Activated T-helper 1 cell treated with anti-CD3 and anti-CD28 coated beads, Interleukin-12 subunit alpha, Interleukin-12 subunit beta, Interleukin-2, Interleukin-4 antibody, amounts not matched to agents 30 ng/mL and 10 ng/mL and 1 ng/mL, durations not matched to agents 14 hours and 24 hours and 36 hours (primary cell): Measurements from ENCODE around the gene CADM3. TPM values are rescaled to one million over a fixed set of nuclear protein-coding genes. Genes with fewer than 3 reads are reported as not detected.

Source experiments
- DNase-seq: peaks from one replicate; pipeline ENCODE4 v3.0.0; 2021; ENCODE audit warnings: low spot score
- H3K27ac Mint-ChIP-seq: one replicate; pipeline ENCODE4 v1.8.0; 2021; ENCODE audit warnings: mild to moderate bottlenecking, mixed read lengths
- H3K27me3 Mint-ChIP-seq: one replicate; pipeline ENCODE4 v1.8.0; 2022; ENCODE audit warnings: mild to moderate bottlenecking, moderate library complexity, mixed read lengths; ENCODE audit not compliant: insufficient read depth
- H3K36me3 Mint-ChIP-seq: one replicate; pipeline ENCODE4 v1.8.0; 2021; ENCODE audit warnings: low read depth, mixed read lengths
- H3K4me1 Mint-ChIP-seq: one replicate; pipeline ENCODE4 v1.8.0; 2021; ENCODE audit warnings: low read depth, mixed read lengths
- H3K4me3 Mint-ChIP-seq: one replicate; pipeline ENCODE4 v1.8.0; 2021; ENCODE audit warnings: mild to moderate bottlenecking, moderate library complexity, mixed read lengths
- H3K9me3 Mint-ChIP-seq: one replicate; pipeline ENCODE4 v1.8.0; 2021; ENCODE audit warnings: mixed read lengths
- intact Hi-C: fragments of 100-400 bp; cut with micrococcal nuclease; formaldehyde crosslinking; loops from one replicate; pipeline ENCODE4 v1.15.1; 2024
- total RNA-seq: library from RNA; stranded (reverse); gene quantifications from 2 replicates; pipeline ENCODE4 v1.2.3, GENCODE V29; 2022

Gene CADM3, protein sequence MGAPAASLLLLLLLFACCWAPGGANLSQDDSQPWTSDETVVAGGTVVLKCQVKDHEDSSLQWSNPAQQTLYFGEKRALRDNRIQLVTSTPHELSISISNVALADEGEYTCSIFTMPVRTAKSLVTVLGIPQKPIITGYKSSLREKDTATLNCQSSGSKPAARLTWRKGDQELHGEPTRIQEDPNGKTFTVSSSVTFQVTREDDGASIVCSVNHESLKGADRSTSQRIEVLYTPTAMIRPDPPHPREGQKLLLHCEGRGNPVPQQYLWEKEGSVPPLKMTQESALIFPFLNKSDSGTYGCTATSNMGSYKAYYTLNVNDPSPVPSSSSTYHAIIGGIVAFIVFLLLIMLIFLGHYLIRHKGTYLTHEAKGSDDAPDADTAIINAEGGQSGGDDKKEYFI
- not detected in 2 replicates for total RNA-seq

DNA sequence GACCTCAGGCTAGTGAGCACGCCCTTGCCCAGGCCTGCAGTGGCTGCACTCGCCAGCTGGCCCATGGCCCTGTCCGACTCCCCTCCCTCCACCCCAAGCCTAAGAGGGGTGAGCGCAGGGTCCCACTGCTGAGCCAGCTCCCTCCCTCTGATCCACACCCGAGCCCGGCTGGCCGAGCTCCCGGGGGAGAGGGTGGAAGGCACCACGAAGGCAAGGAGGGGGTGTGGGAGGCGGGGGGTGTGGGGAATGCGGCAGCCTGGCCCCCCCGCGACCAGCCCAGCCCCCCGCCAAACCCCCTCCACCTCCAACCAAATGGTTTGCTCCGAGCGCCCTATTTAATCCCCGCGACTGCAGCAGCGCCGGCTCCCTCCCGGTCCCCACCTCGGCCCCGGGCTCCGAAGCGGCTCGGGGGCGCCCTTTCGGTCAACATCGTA is at the start of gene CADM3:
TSS of gene CADM3 (plus strand) at position 362 of the 434 bp plus-strand sequence. CDS start 151 bp downstream, outside the sequence.
- no peaks in the 10 kb centered on the region for H3K36me3 Mint-ChIP-seq
- peaks cover 44% of the 10 kb centered on the region for H3K27me3 Mint-ChIP-seq
- no peaks in the 10 kb centered on the region for H3K9me3 Mint-ChIP-seq
- DNase-seq = no peak
- intact Hi-C loops = no loop called here
- H3K4me1 Mint-ChIP-seq = no peaks in the 10 kb centered on the region
- no peak within 1 kb of the TSS for H3K27ac Mint-ChIP-seq
- no peak within 1 kb of the TSS for H3K4me3 Mint-ChIP-seq

DNA sequence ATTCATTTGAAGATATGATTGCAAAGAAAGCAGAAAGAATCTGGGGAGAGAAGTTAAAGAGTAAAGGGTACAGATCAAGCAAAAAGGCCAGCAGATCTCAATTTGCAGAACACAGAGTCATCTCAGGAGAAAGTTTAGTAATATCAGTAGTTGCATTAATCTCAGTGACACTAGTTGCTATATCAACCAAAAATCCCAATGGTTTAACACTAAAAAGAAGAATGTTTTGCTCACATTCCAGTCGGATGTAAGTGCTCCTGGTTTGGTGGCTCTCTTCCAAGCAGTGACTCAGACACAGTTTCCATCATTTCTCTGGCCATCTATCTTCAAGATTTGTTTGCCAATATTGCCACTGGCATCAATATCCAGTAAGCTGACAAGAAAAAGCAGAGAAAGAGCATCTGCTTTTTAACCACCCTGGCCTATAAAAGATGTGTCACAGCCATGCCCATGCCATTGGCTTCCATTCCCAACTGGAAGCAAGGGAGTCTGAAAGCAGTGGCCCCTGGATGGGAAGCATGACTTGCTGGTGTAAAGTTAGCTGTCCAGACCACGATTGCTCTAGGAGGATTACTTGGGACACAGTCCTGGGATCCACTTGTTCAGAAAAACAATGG is 49.3 kb upstream of the CADM3 start:
- H3K27me3 Mint-ChIP-seq = peaks cover 19% of the 10 kb centered on the region
- no peak overlapping the region for H3K4me3 Mint-ChIP-seq
- H3K4me1 Mint-ChIP-seq = no peaks in the 10 kb centered on the region
- intact Hi-C loops = loop anchor here (2.0 kb wide), 1 partner anchor 45 kb away; the partner anchor contains the start of gene AIM2
- no peak overlapping the region for H3K27ac Mint-ChIP-seq
- no peaks in the 10 kb centered on the region for H3K9me3 Mint-ChIP-seq
- no peaks in the 10 kb centered on the region for H3K36me3 Mint-ChIP-seq
- DNase-seq = no peak

DNA sequence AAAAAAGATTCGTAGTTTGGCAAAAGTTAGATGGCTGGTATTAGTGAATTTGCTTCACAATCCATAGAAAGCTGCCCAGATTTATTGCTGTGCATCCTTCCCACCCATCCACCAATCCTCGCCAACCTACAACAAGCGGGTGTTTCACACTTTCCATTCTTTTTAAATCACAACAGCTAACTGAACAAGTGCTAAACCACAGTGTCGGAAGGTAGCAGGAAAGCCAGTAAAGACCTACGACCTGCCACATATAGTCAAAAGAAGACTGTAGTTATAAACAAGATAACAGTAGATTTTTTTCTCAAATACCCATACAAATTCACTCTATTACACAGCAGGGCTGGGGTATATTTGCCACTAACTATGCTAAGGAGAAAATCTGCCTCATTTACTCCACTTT is 47.8 kb upstream of the CADM3 start:
- H3K4me3 Mint-ChIP-seq = no peak overlapping the region
- intact Hi-C loops = loop anchor here (2.0 kb wide), 1 partner anchor 47 kb away; the partner anchor contains the start of gene AIM2
- no peak overlapping the region for H3K27ac Mint-ChIP-seq
- H3K36me3 Mint-ChIP-seq = no peaks in the 10 kb centered on the region
- DNase-seq = no peak
- H3K27me3 Mint-ChIP-seq = peaks cover 16% of the 10 kb centered on the region
- no peaks in the 10 kb centered on the region for H3K9me3 Mint-ChIP-seq
- no peaks in the 10 kb centered on the region for H3K4me1 Mint-ChIP-seq

DNA sequence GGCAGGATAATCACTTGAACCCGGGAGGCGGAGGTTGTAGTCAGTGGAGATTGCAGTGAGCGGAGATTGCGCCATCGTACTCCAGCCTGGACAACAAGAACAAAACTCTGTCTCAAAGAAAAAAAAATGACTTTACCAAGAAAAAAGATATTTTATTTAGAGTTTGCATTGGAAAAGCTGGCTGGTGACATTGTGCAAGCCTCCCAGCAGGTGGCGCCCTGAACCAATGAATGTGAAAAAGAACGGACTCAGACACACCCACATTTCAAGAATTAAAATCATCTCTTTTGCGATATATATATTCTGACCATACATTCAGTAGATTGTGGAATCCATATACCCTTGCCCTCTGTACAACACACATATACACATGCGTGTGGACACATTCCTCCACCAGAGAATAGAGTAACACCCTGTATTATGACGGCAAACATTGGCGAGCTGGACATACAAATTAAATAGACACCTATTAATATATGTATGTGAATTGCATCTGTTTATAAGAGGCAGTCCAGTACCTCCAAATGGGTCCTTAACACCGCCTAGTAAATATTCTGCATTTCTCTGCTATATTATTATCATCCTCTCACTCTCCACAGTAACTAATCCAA is 39.0 kb upstream of the CADM3 start:
- intact Hi-C loops = loop anchor here (1.0 kb wide), 3 partner anchors 29 to 79 kb away; no protein-coding TSS in a partner anchor
- Mint-ChIP-seq H3K9me3 (no peaks in the 10 kb centered on the region), H3K4me3 (no peak overlapping the region), H3K36me3 (no peaks in the 10 kb centered on the region), H3K27ac (no peak overlapping the region), H3K27me3 (peaks cover 4% of the 10 kb centered on the region), H3K4me1 (no peaks in the 10 kb centered on the region)
- DNase-seq = peak; percentile 19

DNA sequence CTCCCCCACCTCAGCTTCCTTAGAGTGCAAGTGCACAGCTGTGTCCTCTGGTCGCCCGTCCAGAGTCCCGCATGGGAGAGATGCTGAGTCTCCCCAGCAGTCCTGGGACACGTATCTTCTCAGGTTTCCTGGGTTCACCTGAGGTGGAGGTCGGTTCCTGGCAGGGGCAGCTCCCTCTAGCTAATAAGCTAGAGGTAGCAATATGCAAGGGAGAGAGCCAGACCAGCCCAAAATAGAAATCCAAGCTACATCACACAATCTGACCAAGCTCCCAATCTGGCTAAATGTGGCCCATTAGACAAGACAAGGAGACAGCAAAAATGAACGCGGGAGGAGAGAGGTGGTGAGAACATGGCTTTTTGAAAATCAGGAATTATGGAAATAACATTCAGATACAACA is 30.9 kb upstream of the CADM3 start:
- intact Hi-C loops = no loop called here
- Mint-ChIP-seq H3K9me3 (no peaks in the 10 kb centered on the region), H3K36me3 (no peaks in the 10 kb centered on the region), H3K27me3 (peaks cover 17% of the 10 kb centered on the region), H3K27ac (no peak overlapping the region), H3K4me1 (no peaks in the 10 kb centered on the region), H3K4me3 (no peak overlapping the region)
- DNase-seq = no peak

DNA sequence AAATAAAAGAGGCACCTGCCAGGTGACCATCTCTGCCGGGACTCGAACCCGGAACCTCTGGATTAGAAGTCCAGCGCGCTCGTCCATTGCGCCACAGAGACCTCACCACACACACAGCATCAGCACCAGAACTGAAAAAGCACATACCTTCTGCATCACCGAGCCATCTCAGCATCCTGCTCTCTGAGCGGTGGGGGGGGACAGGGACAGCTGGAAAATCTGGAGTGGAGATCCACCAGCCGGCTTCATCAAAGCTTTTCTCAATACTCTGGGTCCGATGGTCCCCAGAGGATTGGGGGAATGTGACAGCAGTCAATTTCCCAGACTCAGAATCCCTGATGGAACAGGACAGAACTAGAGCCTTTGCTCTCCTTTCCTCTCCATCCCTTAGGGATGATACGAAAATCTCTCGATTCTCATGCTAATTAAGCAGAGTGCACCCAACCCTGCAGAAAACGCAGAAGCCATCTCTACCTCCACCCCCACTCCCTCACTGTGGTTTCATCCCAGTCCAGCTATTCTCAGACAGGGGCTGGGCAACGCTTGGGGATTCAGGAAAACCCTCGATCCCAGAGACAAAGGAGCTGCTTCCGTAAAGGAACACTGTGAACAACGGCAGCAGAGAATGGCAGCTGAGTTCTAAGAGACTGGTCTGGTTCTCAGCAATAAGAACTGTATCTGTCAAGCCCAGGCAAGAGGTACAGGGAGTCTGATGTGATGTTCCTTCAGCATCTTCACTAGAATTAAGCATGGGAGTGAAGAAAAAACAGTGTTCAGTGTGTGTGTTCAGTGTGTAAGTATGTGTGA is 29.6 kb upstream of the CADM3 start:
- H3K4me1 Mint-ChIP-seq = no peaks in the 10 kb centered on the region
- DNase-seq = no peak
- intact Hi-C loops = no loop called here

DNA sequence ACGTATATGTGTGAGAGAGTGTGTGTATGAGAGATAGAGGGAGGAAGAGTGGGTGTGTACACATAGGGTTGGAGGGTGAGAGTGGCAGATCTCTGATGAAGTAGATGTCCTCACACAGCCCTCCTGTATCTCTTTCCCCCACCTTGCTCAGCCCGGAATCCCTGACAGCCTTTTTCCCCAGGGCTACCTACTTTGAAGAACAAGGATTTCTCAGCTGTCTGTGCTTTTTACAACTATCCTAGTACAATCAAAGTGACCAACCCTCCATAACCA is 29.1 kb upstream of the CADM3 start:
- Mint-ChIP-seq H3K9me3 (no peaks in the 10 kb centered on the region), H3K27me3 (peaks cover 14% of the 10 kb centered on the region), H3K36me3 (no peaks in the 10 kb centered on the region), H3K4me1 (no peaks in the 10 kb centered on the region), H3K27ac (no peak overlapping the region), H3K4me3 (no peak overlapping the region)
- no peak for DNase-seq
- intact Hi-C loops = no loop called here

More for the DNA sequence above, 29.6 kb upstream of the CADM3 start:
- Mint-ChIP-seq H3K4me3 (no peak overlapping the region), H3K9me3 (no peaks in the 10 kb centered on the region), H3K27me3 (peaks cover 17% of the 10 kb centered on the region), H3K27ac (no peak overlapping the region), H3K36me3 (no peaks in the 10 kb centered on the region)

DNA sequence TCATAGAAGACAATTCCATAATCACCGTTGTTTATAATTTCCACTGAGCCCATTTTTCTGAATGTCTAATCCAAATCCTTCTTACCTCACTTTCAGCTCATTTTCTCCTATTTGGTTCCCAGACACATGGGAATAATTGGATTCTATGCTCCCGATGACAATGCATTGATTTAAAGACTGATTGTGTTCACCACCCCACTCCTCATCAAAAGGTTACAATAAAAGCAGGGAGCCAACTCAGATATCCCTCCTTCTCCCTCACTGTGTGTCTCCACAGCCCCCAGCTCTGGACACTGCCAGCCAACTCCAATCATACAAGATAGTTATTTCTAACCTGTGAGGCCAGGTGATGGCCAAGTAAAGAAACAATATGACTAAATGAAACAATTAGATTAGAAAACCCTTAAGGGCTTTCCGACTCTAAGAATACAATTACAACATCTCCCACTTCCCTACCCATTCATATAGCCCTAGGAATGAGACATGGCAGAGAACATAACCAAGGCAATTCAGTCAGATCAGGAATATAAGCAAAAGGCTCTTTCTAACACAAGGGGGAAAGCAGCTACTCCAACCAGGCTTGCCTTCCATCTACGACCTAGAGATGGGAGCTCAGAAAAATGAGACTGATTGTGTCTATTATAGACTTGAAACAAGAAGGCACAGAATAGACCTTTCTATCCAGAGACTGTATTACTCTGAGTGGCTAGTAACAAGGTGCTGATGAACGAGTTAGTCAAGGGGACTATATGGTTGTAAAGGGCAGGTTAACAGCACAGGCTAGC is 28.5 kb upstream of the CADM3 start:
- Mint-ChIP-seq H3K36me3 (no peaks in the 10 kb centered on the region), H3K27ac (no peak overlapping the region), H3K4me3 (no peak overlapping the region), H3K4me1 (no peaks in the 10 kb centered on the region), H3K27me3 (peaks cover 14% of the 10 kb centered on the region), H3K9me3 (no peaks in the 10 kb centered on the region)
- no peak for DNase-seq
- intact Hi-C loops = no loop called here

DNA sequence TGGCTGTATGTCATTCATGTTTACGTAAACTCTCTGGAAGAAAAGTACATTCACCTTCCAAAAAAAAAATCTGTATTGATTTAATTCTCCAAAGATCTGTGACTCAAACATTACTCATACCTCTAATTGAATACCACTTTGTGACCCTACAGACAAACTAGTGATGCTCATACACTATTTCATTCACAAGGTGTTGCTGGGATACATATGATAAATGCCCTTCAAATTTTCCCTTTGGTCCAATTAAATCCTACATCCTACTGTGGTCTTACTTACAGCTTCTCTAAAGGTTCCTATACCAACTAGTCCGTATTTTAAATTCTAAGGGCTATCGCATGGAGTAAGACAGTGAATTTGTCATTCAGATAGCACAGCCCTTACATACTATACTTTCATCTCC is 26.8 kb upstream of the CADM3 start:
- Mint-ChIP-seq H3K4me3 (no peak overlapping the region), H3K9me3 (no peaks in the 10 kb centered on the region), H3K27me3 (peaks cover 12% of the 10 kb centered on the region), H3K27ac (no peak overlapping the region), H3K36me3 (no peaks in the 10 kb centered on the region), H3K4me1 (no peaks in the 10 kb centered on the region)
- DNase-seq = no peak
- intact Hi-C loops = no loop called here

DNA sequence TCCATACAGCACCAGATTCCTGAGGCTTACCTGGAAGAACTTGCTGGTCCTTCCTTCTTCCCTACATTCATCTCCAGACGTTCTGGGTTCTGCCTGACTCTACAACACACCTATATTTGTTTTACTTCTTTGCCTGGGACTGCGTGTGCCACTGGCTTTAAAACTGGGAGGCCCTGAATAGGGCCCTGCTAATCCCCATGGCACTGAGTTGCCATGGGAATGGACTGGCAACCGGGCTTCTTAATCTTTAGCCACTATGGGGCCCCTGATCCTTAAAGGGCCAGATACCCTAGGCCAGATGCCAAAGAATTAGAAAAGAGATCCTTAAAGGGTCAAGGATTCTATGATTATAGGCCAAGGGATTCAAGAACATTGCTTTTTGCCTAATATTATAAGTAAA is 24.4 kb upstream of the CADM3 start:
- H3K36me3 Mint-ChIP-seq = no peaks in the 10 kb centered on the region
- H3K27ac Mint-ChIP-seq = no peak overlapping the region
- H3K27me3 Mint-ChIP-seq = peaks cover 16% of the 10 kb centered on the region
- no peak overlapping the region for H3K4me3 Mint-ChIP-seq
- intact Hi-C loops = no loop called here
- no peaks in the 10 kb centered on the region for H3K4me1 Mint-ChIP-seq
- H3K9me3 Mint-ChIP-seq = no peaks in the 10 kb centered on the region
- DNase-seq = no peak

DNA sequence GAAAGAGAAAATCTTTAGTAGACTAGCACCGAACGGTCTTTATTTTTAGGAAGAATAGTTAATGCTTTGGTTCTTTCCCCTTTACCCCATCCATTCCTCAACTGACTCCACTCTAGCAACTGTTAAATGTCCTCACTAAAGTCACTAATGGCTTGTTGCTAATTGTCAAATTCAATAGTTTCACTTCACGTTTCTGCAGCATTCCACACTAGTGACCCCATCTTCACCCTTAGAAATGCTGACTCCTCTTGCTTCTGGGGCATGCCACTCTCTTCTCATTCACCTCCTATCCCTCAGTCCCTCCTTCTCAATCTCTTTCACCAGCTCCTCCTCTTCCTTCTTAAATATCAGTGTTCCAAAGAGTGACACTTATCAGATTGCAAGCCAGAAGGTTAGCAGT is 19.4 kb upstream of the CADM3 start:
- Mint-ChIP-seq H3K36me3 (no peaks in the 10 kb centered on the region), H3K4me1 (no peaks in the 10 kb centered on the region), H3K4me3 (no peak overlapping the region), H3K27ac (no peak overlapping the region), H3K27me3 (peaks cover 23% of the 10 kb centered on the region), H3K9me3 (no peaks in the 10 kb centered on the region)
- DNase-seq = no peak
- intact Hi-C loops = no loop called here
